Stimulated activated CD4-positive, alpha-beta T cell treated with anti-CD3 and anti-CD28 coated beads, Interleukin-12 subunit alpha, Interleukin-12 subunit beta, amount 100 ng/mL, for 24 hours (primary cell): ENCODE measurements around the gene LACC1.

Source experiments
- DNase-seq, 2 experiments: peaks; one replicate each; pipeline ENCODE4 v3.0.0-alpha.2; 2020; ENCODE audit warnings: low read depth in 2 of 2

Gene LACC1

GRCh38 chr13:43942286-43942685 lies 62.6 kb downstream of the LACC1 start:
- no peak for DNase-seq
